Ureter (tissue), 1 donor: ENCODE results near the gene MBD3L2. TPM values are rescaled to one million over a fixed set of nuclear protein-coding genes. Genes with fewer than 3 reads are reported as not detected.

Experiments
- total RNA-seq: library from RNA; stranded (reverse); gene quantifications from one replicate; pipeline ENCODE4 v1.2.4, GENCODE V29; 2023
- donor health status: DM: yes; HTN: yes; CAD: no.

Gene MBD3L2
- total RNA-seq, 1 donor from 2014 or later, result not detected

Other genes with a start within 250 kb of the MBD3L2 start
- gene ADGRE1, start 161.7 kb upstream of the MBD3L2 start, total RNA-seq, result 0.36 TPM
- not detected for gene MBD3L2B, start 27.9 kb upstream of the MBD3L2 start, total RNA-seq
- not detected for gene MBD3L5, start 18.7 kb upstream of the MBD3L2 start, total RNA-seq
- not detected for gene MBD3L4, start 9.1 kb upstream of the MBD3L2 start, total RNA-seq
- not detected for gene MBD3L3, start 9.4 kb downstream of the MBD3L2 start, total RNA-seq
- gene ZNF557, start 20.4 kb downstream of the MBD3L2 start, total RNA-seq, result 14.8 TPM
- gene INSR, start 245.1 kb downstream of the MBD3L2 start, total RNA-seq, result 78.9 TPM